ENCODE results near the gene RIBC2. TPM values are rescaled to one million over a fixed set of nuclear protein-coding genes. Genes with fewer than 3 reads are reported as not detected.

RIBC2 gene
- total RNA-seq, 2 experiments from 2014 or later: 7.7 to 9.4 TPM

GRCh38 chr22:45481661-45482060 lies 68.2 kb downstream of the RIBC2 start:
- no peak overlapping the region for H3K27ac Mint-ChIP-seq
- no peaks in the 10 kb centered on the region for H3K36me3 Mint-ChIP-seq
- POLR2A ChIA-PET: no interaction called here
- CTCF ChIA-PET: interaction anchor here (0.6 kb wide), 1 partner anchor 37 kb away, joined by 4 read pairs; no protein-coding TSS in a partner anchor
- DNase-seq: no peak
- peaks cover 3% of the 10 kb centered on the region for H3K9me3 Mint-ChIP-seq
- H3K4me3 Mint-ChIP-seq: no peak overlapping the region
- H3K27me3 Mint-ChIP-seq: peaks cover 6% of the 10 kb centered on the region
- no peaks in the 10 kb centered on the region for H3K4me1 Mint-ChIP-seq (ENCODE audit: low read depth)
- intact Hi-C loops (cut with micrococcal nuclease): no loop called here

Other genes with a start within 250 kb of the RIBC2 start
- gene NUP50, start 249.8 kb upstream of the RIBC2 start, total RNA-seq: 100 to 1,000 TPM; 150 to 156 TPM
- gene KIAA0930, start 172.8 kb upstream of the RIBC2 start, total RNA-seq: 10 to 100 TPM; 31.1 to 31.9 TPM
- gene UPK3A, start 128.7 kb upstream of the RIBC2 start, total RNA-seq: not detected
- gene FAM118A, start 103.8 kb upstream of the RIBC2 start, total RNA-seq: 10 to 100 TPM; 55.0 to 56.5 TPM
- 1 to 10 TPM; 1.1 TPM for gene SMC1B, start 94 bp upstream of the RIBC2 start, total RNA-seq
- not detected for gene FBLN1, start 89.2 kb downstream of the RIBC2 start, total RNA-seq